Ecto neural progenitor cell (in vitro differentiated cells): Measurements from ENCODE around the gene AMH.

Experiments
- DNase-seq: peaks from one replicate; pipeline ENCODE4 v3.0.0-alpha.2; 2018; ENCODE audit warnings: low spot score

Gene AMH

DNA sequence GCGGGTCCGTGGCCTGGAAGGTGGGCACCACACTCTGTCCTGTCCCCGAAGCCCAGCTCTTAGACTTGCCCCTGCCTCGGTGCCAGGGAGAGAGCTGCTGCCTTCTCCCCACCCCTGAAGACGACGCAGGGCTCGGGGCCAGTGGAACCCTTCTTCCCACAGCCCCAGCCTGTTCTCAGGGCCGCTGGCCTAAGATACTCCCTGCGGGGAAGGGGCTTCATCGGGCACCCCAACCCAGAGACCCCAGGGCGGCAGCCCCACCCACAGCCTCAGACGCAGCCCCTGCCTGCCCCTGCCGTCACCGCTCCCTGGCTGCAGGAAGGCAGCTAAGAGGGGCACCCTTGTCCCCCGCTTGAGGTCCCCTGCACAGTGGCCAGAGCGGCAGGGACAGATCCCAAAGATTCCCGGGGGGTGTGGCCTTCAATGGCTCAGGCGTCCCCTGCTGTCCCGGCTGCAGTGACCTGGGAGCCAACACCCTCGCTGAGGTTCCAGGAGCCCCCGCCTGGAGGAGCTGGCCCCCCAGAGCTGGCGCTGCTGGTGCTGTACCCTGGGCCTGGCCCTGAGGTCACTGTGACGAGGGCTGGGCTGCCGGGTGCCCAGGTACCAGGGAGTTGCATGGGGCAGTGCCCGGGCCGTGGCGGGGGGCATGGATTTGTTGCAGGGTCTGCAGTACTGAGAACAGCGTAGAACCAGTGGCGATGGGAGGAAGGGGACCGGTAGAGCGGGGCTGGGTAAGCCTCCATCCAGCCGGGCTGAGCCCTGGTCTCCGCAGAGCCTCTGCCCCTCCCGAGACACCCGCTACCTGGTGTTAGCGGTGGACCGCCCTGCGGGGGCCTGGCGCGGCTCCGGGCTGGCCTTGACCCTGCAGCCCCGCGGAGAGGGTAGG, 1.0 kb downstream of the AMH start:
- DNase-seq, result no peak

DNA sequence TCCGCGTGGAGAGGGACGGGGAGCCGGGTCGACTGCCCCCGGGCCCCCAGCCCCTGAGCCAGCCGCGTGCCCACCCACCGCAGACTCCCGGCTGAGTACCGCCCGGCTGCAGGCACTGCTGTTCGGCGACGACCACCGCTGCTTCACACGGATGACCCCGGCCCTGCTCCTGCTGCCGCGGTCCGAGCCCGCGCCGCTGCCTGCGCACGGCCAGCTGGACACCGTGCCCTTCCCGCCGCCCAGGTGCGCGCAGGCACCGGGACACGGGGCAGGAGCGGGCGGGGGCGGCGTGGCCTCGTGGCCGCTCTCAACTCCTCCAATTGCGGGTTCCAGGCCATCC, 1.6 kb downstream of the AMH start:
- no peak for DNase-seq

DNA sequence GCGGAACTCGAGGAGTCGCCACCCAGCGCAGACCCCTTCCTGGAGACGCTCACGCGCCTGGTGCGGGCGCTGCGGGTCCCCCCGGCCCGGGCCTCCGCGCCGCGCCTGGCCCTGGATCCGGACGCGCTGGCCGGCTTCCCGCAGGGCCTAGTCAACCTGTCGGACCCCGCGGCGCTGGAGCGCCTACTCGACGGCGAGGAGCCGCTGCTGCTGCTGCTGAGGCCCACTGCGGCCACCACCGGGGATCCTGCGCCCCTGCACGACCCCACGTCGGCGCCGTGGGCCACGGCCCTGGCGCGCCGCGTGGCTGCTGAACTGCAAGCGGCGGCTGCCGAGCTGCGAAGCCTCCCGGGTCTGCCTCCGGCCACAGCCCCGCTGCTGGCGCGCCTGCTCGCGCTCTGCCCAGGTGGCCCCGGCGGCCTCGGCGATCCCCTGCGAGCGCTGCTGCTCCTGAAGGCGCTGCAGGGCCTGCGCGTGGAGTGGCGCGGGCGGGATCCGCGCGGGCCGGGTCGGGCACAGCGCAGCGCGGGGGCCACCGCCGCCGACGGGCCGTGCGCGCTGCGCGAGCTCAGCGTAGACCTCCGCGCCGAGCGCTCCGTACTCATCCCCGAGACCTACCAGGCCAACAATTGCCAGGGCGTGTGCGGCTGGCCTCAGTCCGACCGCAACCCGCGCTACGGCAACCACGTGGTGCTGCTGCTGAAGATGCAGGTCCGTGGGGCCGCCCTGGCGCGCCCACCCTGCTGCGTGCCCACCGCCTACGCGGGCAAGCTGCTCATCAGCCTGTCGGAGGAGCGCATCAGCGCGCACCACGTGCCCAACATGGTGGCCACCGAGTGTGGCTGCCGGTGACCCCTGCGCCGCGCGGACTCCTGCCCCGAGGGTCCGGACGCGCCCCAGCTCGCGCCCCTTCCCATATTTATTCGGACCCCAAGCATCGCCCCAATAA, 2.3 kb downstream of the AMH start:
- DNase-seq, result no peak

DNA sequence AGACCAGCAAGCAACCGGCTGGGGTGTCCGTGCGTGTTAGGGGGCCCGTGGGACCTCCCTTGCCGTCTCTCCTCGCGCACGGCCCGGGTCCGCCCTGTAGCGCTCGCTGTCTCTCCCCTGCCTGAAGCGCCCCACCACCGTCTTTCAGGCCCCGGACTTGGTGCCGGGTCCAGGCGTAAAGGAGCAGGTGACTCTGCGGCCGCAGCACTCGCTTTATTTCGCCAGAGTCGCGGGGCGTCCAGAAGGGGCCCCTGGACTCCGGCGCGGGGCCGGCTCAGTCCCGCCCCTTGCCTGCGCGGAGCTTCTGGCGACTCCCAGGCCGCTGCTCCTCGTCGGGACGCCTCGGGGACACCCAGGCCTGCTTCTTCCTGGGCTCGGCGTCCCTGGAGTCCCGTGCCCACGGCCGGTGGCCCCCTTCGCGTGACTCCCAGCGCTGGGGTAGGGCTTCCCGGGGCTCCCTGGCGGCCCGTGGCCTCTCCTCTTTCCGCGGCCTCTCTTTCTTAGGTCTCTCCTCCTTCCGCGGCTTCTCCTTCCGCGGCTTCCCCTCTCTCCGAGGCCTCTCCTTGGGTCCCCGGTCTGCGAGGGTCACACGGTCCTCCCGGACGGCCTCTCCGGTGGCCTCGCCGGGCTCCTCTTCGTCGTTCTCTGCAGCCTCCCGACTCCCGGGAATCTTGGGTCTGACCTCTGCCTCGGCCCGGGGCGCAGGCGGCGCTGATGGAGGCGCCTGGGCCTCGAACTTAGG, 3.1 kb downstream of the AMH start:
- DNase-seq, result no peak

DNA sequence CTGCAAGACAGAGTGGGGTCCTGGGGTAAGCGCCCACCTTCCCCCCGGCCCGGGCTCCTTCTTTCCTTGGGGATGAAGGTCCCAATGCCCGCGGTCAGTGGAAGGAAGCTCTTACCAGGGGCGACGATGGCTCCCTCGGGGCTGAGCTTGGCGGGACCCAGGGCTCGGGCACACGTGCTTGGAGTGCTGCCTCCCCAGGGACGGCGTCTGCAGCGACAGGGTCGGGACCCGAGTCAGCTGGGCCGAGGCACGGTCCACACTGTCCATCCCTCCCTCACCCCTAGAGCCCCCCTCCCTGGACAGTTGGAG, 3.6 kb downstream of the AMH start:
- DNase-seq, result no peak

DNA sequence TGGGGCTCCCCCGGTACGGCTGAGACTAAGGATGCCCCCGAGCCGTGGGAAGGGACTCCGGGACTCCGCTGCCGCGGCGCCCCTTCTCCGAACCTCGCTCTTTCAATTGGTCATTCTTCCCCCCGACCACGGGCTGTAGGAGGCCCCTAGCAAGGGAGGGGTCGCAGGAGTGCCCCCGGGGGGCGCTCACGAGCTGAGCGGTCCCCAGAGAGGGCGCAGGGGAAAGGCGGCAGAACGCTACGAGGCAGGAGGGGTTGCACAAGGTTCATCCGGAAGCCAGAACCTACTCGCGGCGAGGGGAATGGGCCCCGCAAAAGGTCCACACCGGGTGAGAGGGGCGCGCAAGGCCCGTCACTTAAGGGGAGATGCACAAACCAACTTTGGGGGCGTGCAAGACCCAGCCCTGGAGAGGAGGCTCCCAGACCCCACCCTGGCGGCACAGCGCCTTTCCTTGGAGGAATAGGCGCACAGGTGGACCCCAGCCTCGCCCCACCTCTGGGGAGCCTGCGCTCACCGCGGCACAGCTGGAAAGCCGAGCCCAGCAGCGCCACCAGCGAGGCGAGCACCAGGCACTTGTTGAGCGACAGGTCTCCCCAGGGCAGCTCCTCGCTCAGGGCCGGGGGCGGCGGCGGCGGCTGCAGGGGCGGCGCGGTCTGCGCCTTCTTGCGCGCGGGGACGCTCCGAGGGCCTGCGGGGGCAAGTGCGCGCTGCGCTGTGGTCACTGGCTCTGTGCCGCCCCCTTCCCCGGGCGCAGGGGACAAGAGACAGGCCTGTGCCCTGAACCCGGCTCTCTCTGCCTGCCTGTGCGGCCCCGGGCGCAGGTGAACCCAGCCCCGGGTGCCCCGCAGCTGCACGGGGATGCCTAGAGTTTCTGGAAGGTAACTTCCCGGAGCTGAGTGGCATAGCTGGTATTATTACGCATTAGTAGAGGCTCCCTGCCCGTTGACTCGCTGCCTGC, 4.3 kb downstream of the AMH start:
- peak; percentile 74 for DNase-seq

DNA sequence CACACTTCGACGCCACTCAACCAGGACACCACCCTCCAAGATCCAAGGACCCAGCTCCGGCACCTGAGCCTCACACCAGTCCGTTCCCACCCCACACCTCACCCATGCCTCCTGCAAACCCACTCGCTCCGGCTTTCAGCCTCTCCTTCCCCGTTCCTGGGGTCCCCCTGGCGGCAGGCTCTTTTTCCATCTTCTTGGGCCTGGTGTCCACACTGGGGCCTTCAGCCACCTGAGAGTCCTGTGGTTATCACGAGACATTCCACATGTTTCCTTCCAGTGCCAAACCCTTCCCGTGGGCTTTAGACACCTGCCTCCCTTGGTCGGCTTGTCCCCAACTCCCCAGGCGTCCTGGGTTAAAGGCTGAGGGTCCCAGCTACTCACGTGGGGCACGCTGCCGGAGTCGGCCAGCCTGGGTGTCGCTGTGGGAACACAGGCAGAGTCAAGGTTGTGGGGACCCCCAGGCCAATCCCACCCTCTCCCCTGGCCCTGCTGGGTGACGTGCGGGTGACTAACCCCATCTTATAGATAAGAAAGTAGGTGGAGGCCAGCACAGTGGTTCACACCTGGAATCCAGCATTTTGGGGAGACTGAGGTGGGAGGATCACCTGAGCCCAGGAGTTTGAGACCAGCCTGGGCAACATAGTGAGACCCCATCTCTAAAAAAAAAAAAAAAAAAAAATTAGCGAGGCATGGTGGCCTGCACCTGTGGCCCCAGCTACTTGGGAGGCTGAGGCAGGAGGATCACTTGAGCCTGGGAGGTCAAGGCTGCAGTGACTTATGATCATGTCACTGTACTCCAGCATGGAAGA, 5.1 kb downstream of the AMH start:
- peak; percentile 82 for DNase-seq

DNA sequence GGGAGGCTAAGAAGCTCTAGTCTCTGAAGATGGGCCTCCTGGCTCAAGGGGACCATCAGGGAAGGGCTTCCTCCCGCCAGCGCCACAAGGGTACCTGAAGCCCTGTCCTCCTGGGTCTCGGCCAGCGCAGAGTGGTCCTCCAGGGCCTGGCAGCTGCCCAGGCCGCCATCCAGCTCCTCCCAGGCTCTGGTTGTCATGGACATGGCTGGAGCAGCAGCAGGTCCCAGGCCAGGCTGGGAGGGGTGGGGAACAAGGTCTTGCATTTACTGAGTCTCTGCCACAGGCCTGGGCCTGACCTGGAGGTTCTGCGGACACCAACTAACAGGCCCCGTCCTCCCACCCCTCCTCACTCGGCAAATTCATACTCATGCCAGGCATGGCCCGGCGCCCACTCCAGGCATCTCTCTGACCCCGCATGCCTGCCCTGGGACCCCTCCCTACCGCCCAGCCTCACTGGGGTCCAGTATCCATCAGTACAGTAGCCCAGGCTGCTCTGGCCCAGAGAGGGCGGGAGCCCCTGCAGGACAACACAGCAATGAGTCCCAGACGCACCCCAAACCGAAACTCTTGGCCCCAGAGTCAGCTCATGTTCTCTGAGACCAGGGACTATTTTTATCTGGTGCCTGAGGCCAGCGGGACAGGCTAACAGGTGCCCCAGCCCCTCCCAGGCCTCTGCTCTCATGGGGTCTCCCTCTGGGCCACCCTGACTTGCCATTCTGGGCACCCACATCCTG, 6.2 kb downstream of the AMH start:
- DNase-seq, result no peak

DNA sequence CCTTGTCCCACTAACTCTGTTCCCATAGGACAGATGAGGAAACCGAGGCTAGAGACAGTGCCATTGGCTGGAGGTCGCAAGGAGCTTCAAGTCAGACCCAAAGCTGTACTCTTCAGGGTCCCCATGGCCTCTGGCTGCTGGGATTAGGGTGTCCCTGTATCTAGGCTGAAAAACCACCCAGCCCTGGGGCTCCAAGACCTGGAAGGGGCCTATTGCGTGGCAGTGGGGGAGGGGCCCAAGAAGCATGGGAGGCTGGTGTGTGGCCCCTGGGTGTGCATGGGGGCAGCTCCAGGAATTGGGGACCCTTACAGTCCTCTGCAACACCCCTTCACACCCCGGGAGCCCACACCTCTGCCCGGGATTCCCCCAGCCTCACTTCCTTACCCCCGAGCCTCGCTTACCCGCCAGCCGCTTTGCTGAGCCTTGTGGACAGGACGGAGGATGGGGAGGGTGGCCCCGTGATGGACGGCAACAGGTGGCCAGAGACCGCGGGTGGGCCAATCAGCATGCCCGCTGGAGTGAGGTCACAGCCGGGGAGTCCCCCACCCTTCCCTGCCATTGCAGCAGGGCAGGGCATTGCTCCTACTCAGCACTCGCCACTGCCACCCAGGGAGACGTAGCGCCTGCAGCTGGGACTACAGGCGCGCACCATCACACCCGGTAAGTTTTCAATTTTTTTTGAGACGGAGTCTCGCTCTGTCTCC, 7.0 kb downstream of the AMH start, which contains the start of gene JSRP1:
TSS of gene JSRP1 (minus strand) at position 436 of the 704 bp plus-strand sequence. CDS start 1,103 bp downstream, outside the sequence.
- DNase-seq, result no peak

DNA sequence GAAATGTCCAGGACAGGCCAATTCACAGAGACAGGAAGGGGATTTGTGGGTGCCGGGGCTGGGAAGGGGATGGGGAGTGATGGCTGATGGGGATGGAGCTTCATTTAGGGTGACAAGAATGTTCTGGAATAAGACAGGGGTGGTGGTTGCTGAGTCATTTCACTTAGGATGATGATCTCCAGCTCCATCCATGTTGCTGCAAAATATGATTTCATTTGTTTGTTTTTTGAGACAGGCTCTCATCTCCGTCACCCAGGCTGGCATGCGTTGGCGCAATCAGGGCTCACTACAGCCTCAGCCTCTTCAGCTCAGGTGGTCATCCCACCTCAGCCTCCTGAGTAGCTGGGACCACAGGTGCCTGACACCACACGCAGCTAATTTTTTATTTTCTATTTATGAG, 10.2 kb downstream of the AMH start:
- DNase-seq, result no peak

DNA sequence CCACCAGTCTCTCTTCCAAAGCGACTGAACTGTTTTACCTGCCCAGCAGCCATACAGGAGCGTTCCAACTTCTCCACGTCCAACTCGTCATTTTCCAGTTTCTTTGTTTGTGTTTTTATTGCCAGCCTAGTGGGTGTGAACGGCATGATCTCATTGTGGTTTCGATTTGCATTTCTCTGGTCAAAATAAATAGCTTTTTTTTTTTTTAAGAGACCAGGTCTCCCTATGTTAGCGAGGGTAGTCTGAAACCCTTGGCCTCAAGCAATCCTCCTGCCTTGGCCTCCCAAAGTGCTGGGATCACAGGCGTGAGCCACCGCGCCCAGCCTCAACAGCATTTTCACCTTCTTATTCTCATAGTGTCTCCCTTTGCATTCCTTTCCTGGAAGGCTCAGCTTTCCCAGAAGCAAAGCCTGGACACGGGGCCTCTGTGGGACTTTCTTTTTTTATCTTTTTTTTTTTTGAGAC, 11.2 kb downstream of the AMH start:
- no peak for DNase-seq

DNA sequence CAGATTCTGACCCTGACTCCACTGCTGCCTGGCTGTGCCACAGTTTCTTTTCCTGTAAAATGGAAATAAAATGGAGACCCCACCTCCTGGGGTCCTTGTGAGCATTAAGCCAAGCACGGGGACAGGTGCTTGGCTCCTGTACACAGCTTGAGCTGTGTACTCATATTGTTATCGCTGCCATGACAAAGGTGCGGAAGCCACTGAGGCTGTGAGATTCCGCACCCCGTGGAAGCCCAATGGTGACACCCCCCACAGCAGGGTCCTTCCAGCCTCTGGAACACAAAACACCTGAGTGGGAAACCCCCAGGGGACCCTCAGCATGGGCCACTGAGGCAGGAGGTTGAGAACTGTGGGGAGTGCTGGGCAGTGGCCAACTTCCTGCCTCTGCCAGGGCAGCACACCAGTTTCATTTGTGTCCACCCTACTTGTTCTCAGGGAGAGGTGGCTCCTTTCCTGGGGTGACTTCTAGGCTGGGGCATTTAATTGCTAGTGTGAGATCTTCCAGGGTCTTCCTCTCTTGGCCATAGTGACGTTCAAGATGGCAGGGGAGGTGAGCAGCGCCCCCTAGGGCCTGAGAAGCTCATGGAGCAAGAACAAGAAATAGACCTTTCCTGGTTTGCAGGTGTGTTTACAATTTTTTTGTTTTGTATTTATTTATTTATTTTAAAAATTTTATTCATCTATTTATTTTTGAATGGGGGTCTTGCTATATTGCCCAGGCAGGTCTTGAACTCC, 12.5 kb downstream of the AMH start:
- DNase-seq, result no peak

DNA sequence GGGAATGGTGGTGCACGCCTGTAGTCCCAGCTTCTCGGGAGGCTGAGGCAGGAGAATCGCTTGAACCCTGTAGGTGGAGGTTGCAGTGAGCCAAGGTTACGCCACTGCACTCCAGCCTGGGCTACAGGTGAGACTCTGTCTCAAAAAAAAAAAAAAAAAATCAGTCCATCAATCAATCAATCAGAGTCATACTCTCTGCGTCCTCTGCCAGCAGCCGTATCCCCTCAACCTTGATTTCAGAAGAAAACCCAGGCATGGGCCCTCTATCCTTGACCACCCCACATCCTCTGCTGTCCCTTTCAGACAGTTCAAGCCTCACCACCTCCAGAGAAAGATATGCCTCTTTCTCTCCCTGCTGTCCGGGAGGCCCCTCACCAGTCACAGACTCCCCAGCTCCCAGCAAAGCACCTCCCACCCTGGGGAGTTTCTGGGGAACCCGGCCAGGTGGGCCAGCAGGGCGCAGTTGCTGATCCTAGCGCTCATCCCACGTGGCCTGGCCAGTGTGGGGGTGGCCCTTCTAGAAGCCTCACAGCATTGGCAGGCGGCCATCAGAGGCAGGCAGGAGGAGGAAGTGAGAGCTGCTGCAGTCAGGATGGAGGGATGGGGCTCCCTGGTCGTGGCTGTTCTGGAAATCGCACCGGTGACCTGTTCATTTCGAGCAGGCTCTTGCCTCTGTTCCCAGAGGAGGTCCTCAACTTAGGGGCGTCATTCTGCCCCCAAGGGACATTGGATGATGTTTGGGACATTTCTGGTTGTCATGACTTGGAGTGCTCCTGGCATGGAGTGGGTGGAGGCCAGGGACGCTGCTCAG, 17.3 kb downstream of the AMH start:
- no peak for DNase-seq

DNA sequence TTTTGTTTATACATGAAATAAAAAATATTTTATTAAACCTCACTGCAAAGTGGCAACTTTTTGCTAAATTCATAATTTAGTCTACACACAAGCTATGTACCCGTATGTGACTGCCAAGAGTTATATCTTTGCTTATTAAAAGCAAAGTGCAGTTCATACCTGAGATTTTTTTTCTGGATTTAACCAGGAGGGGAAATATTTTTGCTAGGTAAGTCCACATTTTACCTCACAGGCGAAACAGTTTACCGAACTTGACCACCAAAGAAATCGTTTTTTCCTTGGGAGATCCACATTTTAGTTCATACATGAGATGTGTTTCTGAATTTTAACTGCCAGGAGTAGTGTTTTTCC, 19.3 kb downstream of the AMH start:
- no peak for DNase-seq

DNA sequence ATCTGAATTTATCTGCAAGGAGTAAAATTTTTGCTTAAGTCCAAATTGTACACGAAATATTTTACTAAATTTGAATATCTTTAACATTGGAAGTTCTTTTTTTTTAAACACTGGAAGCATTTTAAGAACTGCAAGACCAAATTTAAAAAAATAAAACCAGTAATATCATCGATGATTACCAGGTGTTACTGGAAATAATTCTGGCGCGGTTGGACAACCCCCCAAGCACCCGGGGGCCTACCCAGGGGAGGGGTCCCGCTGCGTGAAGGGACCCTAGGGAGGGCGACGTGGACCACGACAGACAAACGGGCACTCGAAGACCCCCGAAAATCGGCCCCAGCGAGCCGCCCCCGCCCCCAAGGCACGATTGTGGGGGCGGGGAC, 19.7 kb downstream of the AMH start:
- no peak for DNase-seq

DNA sequence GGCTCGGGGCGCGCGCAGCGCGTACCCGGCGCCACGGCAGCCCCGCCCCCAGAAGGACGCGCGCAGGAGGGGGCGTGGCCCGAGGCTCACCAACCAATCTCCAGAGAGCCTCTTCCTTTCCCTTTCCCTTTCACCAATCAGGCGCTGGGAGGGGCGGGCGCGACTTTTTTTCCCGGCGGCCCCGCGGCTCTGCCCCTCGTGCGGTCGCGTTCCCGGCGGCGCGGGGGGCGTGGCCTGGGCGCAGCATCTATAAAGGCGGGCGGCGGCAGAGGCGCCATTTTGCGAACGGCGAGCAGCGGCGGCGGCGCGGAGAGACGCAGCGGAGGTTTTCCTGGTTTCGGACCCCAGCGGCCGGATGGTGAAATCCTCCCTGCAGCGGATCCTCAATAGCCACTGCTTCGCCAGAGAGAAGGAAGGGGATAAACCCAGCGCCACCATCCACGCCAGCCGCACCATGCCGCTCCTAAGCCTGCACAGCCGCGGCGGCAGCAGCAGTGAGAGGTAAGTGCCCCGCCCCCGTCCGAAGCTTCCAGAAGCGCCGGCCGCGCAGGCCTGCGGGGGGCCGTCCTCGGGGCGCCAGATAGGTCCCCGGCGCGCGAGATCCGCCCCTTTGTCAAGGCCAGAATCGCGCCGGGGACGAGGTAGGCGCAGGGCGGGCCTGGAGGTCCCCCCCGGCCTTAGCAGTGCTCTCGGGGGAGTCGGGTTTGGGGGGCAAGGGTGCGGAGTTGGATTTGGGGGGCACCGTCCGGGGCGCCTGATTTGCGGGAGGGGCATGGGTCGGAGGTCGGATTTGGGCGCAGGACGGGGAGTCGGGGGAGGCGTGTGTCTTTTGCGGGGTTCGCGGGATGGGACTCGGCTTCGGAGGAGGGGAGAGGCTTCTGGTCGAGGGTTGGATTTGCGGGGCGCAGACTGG, 20.4 kb downstream of the AMH start:
- peak; percentile 99 for DNase-seq

DNA sequence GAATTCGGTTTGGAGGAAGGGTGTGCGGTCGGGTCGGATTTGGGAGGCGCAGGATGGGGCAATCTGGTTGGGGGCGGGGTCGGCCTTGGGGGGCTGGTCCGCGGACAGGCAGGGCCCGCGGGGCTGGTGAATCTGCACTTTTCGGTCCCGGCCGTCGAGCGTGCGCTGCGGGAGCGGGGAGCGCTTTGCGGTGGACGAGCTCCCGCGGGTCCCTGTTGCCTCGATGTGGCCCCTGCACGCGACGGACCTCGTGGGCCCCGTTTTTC, 21.0 kb downstream of the AMH start:
- no peak for DNase-seq
